Liver (tissue), 9 donors: ENCODE measurements around the gene SPTBN1. TPM values are rescaled to one million over a fixed set of nuclear protein-coding genes. Genes with fewer than 3 reads are reported as not detected.

Source experiments
- DNase-seq: peaks from one replicate; pipeline ENCODE4 v3.0.0-alpha.2; 2017; ENCODE audit warnings: low spot score
- H3K27ac ChIP-seq, 2 donors: one replicate each; pipeline ENCODE4 v1.7.0; 2013; ENCODE audit warnings: inconsistent platforms in 2 of 2, low read length in 2 of 2, control low read depth in 1 of 2, low read depth in 1 of 2, mild to moderate bottlenecking in 1 of 2
- H3K27me3 ChIP-seq, 4 donors: one replicate each; pipeline versions ENCODE4 v1.6.1 to v1.7.0; 2013; ENCODE audit warnings: low read length in 3 of 4, inconsistent platforms in 1 of 4, mild to moderate bottlenecking in 1 of 4, moderate library complexity in 1 of 4; ENCODE audit not compliant: control insufficient read depth in 4 of 4, insufficient read depth in 4 of 4
- H3K36me3 ChIP-seq, 4 donors: one replicate each; pipeline versions ENCODE4 v1.6.1 to v1.7.0; 2013; ENCODE audit warnings: low read length in 3 of 4, mild to moderate bottlenecking in 3 of 4, low read depth in 1 of 4, moderate library complexity in 1 of 4; ENCODE audit not compliant: control insufficient read depth in 4 of 4, insufficient read depth in 3 of 4
- H3K4me1 ChIP-seq, 4 donors: one replicate each; pipeline versions ENCODE4 v1.6.1 to v1.7.0; 2013; ENCODE audit warnings: low read length in 3 of 4, mild to moderate bottlenecking in 3 of 4, moderate library complexity in 1 of 4; ENCODE audit not compliant: control insufficient read depth in 4 of 4, insufficient read depth in 4 of 4
- H3K4me3 ChIP-seq, 3 donors: one replicate each; pipeline versions ENCODE4 v1.6.1 to v1.7.0; 2013; ENCODE audit warnings: low read length in 3 of 3, control low read depth in 1 of 3, low read depth in 1 of 3, mild to moderate bottlenecking in 1 of 3
- H3K9ac ChIP-seq, 2 donors: one replicate each; pipeline ENCODE4 v1.7.0; 2013; ENCODE audit warnings: low read length in 2 of 2, mild to moderate bottlenecking in 2 of 2, moderate library complexity in 2 of 2, control low read depth in 1 of 2, low read depth in 1 of 2
- H3K9me3 ChIP-seq, 4 donors: one replicate each; pipeline versions ENCODE4 v1.6.1 to v1.7.0; 2013; ENCODE audit warnings: low read length in 3 of 4; ENCODE audit not compliant: control insufficient read depth in 4 of 4
- CTCF ChIP-seq: fragments of 150-350 bp; IDR thresholded peaks from 2 replicates; pipeline ENCODE4 v1.5.1; 2017; ENCODE audit warnings: improper control_type of control experiment, low read depth, low read length; ENCODE audit not compliant: missing input control
- EGR1 ChIP-seq, 2 donors: IDR thresholded peaks; 2 replicates each; pipeline ENCODE4 v1.6.1; 2016 to 2018; ENCODE audit warnings: antibody characterized with exemption in 2 of 2, low read depth in 2 of 2
- FOXA1 ChIP-seq: IDR thresholded peaks from 2 replicates; pipeline ENCODE4 v1.6.1; 2016; ENCODE audit warnings: antibody characterized with exemption
- FOXA2 ChIP-seq: IDR thresholded peaks from 2 replicates; pipeline ENCODE4 v1.6.1; 2016; ENCODE audit warnings: antibody characterized with exemption
- GABPA ChIP-seq, 2 donors: IDR thresholded peaks in 1 of 2; conservative IDR thresholded peaks in 1 of 2; 2 replicates each; pipeline ENCODE4 v1.6.1; 2016; ENCODE audit warnings: antibody characterized with exemption in 2 of 2, mild to moderate bottlenecking in 1 of 2, moderate library complexity in 1 of 2
- HNF4A ChIP-seq, 2 donors: conservative IDR thresholded peaks; 2 replicates each; pipeline ENCODE4 v1.6.1; 2016; ENCODE audit warnings: antibody characterized with exemption in 2 of 2, mild to moderate bottlenecking in 2 of 2
- HNF4G ChIP-seq: IDR thresholded peaks from 2 replicates; pipeline ENCODE4 v1.6.1; 2016; ENCODE audit warnings: antibody characterized with exemption
- JUND ChIP-seq, 2 donors: IDR thresholded peaks; 2 replicates each; pipeline ENCODE4 v1.6.1; 2016; ENCODE audit warnings: antibody characterized with exemption in 2 of 2
- NR2F2 ChIP-seq: IDR thresholded peaks from 2 replicates; pipeline ENCODE4 v1.6.1; 2016; ENCODE audit warnings: antibody characterized with exemption
- RAD21 ChIP-seq, 2 donors: IDR thresholded peaks; 2 replicates each; pipeline ENCODE4 v1.6.1; 2016; ENCODE audit warnings: antibody characterized with exemption in 2 of 2, mild to moderate bottlenecking in 2 of 2
- REST ChIP-seq: IDR thresholded peaks from 2 replicates; pipeline ENCODE4 v1.6.1; 2016; ENCODE audit warnings: antibody characterized with exemption, mild to moderate bottlenecking
- RXRA ChIP-seq, 2 donors: IDR thresholded peaks; 2 replicates each; pipeline ENCODE4 v1.6.1; 2017 to 2018; ENCODE audit warnings: antibody characterized with exemption in 2 of 2, mild to moderate bottlenecking in 1 of 2
- SP1 ChIP-seq: IDR thresholded peaks from 2 replicates; pipeline ENCODE4 v1.6.1; 2018; ENCODE audit warnings: antibody characterized with exemption, mild to moderate bottlenecking
- TAF1 ChIP-seq: conservative IDR thresholded peaks from 2 replicates; pipeline ENCODE4 v1.6.1; 2016; ENCODE audit warnings: antibody characterized with exemption, mild to moderate bottlenecking
- YY1 ChIP-seq: IDR thresholded peaks from 2 replicates; pipeline ENCODE4 v1.6.1; 2016; ENCODE audit warnings: antibody characterized with exemption, mild to moderate bottlenecking
- WGBS: extraction: QIAGEN DNeasy Blood & Tissue Kit; methylation state at CpG from one replicate; pipeline ENCODE4 v1.1.7; 2013; 5-methylcytosine and 5-hydroxymethylcytosine counted together
- polyA plus RNA-seq, 2 donors: library from polyadenylated mRNA; stranded (reverse) in 1 of 2; unstranded in 1 of 2; fragments of 200-250 nt in 1 of 2; fragments of >200 nt in 1 of 2; fragmentation: Nextera tagmentation in 1 of 2; extraction: Ambion mirVana in 1 of 2; gene quantifications; one replicate each; pipeline versions ENCODE4 v1.2.1 to v1.2.3, GENCODE V29; 2013 to 2015
- total RNA-seq, 2 donors: library from RNA; depleted of rRNA; stranded (reverse); fragments of >200 nt; gene quantifications; one replicate each; pipeline ENCODE4 v1.2.3, GENCODE V29; 2014
- TF ChIP-seq, protein P1 (sequence below): IDR thresholded peaks from 2 replicates; pipeline ENCODE4 v1.6.1; 2016; ENCODE audit warnings: antibody characterized with exemption
- TF ChIP-seq, protein P2 (sequence below): IDR thresholded peaks from 2 replicates; pipeline ENCODE4 v1.6.1; 2016; ENCODE audit warnings: antibody characterized with exemption
- TF ChIP-seq, protein P3 (sequence below): IDR thresholded peaks from 2 replicates; pipeline ENCODE4 v1.6.1; 2016; ENCODE audit warnings: antibody characterized with exemption
- donor health status: healthy.
- donor health status: healthy.
- donor health status: healthy.
- donor health status: healthy.
- donor health status: healthy.

Gene SPTBN1
- total and polyA plus RNA-seq, 4 donors = 44.8 to 191 (median 75.9) TPM

- WGBS = 69% methylated on average over 4 of the region's 4 CpGs
- Histone ChIP-seq H3K9ac (no peak overlapping the region), H3K9me3 (no peaks in the 10 kb centered on the region), H3K4me3 (no peak overlapping the region), H3K36me3 (peaks cover 0 to 2% (median 0%) of the 10 kb centered on the region in 4 donors), H3K27me3 (no peaks in the 10 kb centered on the region), H3K27ac (peak overlapping the region in 1 of 2 donors; percentile 51), H3K4me1 (peaks cover 2 to 15% (median 11%) of the 10 kb centered on the region in 4 donors)
- TF ChIP-seq NR2F2 (no peak), EGR1 (IDR thresholded peaks at IDR 0.05; ENCODE audit: low read depth in 2 of 2) (no peak), RXRA (IDR thresholded peaks at IDR 0.05) (no peak), FOXA1 (no peak), CTCF (no peak), SP1 (no peak), HNF4G (no peak), FOXA2 (no peak), YY1 (peak; percentile 31), RAD21 (IDR thresholded peaks at IDR 0.05) (peak; percentile 5 to 18), JUND (IDR thresholded peaks at IDR 0.05) (no peak), GABPA (IDR thresholded peaks at IDR 0.05 in 1 of 2, conservative IDR thresholded peaks at IDR 0.05 in 1 of 2) (no peak), TAF1 (no peak), HNF4A (conservative IDR thresholded peaks at IDR 0.05) (peak; percentile 21 to 23), REST (no peak)
- TF ChIP-seq, protein P1, sequence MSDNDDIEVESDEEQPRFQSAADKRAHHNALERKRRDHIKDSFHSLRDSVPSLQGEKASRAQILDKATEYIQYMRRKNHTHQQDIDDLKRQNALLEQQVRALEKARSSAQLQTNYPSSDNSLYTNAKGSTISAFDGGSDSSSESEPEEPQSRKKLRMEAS = no peak
- TF ChIP-seq, protein P2, sequence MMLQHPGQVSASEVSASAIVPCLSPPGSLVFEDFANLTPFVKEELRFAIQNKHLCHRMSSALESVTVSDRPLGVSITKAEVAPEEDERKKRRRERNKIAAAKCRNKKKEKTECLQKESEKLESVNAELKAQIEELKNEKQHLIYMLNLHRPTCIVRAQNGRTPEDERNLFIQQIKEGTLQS = no peak
- TF ChIP-seq, protein P3, sequence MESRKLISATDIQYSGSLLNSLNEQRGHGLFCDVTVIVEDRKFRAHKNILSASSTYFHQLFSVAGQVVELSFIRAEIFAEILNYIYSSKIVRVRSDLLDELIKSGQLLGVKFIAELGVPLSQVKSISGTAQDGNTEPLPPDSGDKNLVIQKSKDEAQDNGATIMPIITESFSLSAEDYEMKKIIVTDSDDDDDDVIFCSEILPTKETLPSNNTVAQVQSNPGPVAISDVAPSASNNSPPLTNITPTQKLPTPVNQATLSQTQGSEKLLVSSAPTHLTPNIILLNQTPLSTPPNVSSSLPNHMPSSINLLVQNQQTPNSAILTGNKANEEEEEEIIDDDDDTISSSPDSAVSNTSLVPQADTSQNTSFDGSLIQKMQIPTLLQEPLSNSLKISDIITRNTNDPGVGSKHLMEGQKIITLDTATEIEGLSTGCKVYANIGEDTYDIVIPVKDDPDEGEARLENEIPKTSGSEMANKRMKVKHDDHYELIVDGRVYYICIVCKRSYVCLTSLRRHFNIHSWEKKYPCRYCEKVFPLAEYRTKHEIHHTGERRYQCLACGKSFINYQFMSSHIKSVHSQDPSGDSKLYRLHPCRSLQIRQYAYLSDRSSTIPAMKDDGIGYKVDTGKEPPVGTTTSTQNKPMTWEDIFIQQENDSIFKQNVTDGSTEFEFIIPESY = no peak
- no peak for DNase-seq
Observed at GRCh38 chr2:54512663-54513362, 56.7 kb downstream of the SPTBN1 start.
